Fibroblast of villous mesenchyme (primary cell): Measurements from ENCODE around the gene KRTAP10-3. TPM values are rescaled to one million over a fixed set of nuclear protein-coding genes. Genes with fewer than 3 reads are reported as not detected.

Experiments used
- DNase-seq: peaks from one replicate; pipeline ENCODE4 v3.0.0-alpha.2; 2010; ENCODE audit warnings: low read depth
- H3K4me3 ChIP-seq: 2 replicates; pipeline ENCODE4 v1.5.1; 2011; ENCODE audit warnings: low read depth, mild to moderate bottlenecking, low read length
- total RNA-seq: library from RNA; depleted of rRNA; stranded (reverse); fragments of >200 nt; gene quantifications from 2 replicates; pipeline ENCODE4 v1.2.3, GENCODE V29; 2012
- TF ChIP-seq, protein P1 (sequence below): IDR thresholded peaks from 2 replicates; pipeline ENCODE4 v1.5.1; 2012; ENCODE audit warnings: low read depth, mild to moderate bottlenecking, low read length; ENCODE audit not compliant: insufficient read depth

KRTAP10-3 gene
- total RNA-seq, 1 donor: not detected

DNA sequence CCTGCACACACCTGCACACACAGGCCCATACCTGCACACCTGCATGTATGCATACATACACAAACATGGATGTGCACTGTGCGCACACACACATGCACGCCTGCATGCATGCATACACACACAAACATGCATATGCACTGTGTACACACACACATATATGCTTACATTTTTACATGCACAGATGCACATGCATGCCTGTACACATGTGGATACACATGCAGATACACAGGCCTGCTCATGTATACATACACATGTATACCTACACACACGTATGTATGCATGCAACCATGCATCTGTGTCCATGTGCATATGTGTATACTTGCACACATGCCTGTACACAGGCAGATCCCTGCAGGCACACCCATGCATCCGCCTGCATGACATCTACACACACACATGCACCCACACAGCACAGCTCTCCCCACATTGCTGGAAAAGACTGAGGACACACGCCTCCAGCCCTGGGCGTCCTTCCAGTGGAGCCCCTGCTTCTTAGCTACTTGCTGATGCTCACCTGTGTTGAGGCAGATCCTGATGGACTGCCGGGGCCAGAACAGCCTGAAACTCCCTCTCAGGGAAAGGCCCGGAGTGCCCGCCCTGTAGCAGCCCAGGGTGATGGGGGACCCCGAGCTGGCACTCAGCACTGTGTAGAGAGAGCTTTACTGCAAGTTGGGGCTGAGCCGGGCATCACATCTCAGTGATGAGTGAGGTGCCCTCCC lies 47.2 kb downstream of the KRTAP10-3 start:
- DNase-seq: no peak
- TF ChIP-seq, protein P1, sequence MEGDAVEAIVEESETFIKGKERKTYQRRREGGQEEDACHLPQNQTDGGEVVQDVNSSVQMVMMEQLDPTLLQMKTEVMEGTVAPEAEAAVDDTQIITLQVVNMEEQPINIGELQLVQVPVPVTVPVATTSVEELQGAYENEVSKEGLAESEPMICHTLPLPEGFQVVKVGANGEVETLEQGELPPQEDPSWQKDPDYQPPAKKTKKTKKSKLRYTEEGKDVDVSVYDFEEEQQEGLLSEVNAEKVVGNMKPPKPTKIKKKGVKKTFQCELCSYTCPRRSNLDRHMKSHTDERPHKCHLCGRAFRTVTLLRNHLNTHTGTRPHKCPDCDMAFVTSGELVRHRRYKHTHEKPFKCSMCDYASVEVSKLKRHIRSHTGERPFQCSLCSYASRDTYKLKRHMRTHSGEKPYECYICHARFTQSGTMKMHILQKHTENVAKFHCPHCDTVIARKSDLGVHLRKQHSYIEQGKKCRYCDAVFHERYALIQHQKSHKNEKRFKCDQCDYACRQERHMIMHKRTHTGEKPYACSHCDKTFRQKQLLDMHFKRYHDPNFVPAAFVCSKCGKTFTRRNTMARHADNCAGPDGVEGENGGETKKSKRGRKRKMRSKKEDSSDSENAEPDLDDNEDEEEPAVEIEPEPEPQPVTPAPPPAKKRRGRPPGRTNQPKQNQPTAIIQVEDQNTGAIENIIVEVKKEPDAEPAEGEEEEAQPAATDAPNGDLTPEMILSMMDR: no peak
- no peak overlapping the region for H3K4me3 ChIP-seq

DNA sequence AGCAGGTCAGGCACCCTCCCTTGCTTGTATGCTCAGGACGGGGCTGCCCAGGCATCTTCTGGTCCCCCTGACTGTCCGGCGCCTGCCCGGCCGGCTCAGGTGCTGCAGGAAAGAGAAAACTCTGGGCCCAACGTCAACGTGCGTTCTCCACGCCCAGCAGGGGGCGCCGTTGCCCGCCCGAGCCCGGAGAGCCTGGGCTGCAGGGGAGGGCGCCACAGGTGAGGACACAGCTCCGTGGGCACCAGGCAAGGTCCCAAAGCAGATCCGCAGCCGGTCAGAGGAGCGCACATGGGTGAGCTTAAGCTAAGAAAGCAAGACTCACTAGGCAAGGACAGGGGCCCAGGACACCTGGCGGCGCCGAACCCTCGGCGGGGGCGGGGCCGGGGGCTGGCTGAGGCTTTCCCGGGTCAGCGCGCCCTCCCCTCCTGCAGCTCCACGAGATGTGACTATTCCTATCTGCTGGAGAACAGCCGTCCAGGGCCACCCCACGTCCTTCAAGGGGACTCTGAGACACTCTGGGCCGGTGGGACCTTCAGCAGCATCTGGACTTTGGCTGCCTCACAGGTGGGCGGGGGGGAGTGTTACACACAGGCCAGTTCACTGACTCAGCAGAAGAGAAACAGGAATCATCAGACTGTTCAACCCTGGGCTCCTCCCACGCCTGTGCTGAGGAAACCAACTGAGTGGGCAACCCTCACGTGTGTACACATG lies 47.9 kb downstream of the KRTAP10-3 start:
- TF ChIP-seq, protein P1: peak; percentile 61

DNA sequence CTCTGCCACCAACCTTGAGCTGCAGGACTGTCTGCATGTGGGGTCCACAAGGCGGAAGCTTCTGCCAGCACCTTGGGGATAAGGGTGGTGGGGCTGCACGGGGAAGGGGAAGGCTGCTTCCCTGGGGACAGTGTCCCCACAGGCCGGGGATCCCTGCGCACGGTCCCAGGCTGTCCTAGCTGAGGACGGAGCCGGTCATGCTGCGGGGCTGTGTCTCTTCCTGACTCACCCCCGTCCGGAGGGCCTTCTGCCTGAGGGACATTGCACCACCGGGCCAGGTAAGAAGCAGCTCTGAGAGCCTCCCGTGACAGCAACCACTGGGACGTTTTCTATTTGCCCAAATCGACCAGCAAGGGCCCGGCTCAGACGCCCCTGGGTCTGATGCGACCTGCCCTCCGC lies 48.5 kb downstream of the KRTAP10-3 start:
- H3K4me3 ChIP-seq: no peak overlapping the region
- TF ChIP-seq, protein P1: no peak
- no peak for DNase-seq

More for the DNA sequence above, 47.9 kb downstream of the KRTAP10-3 start:
- DNase-seq: peak; percentile 12
- no peak overlapping the region for H3K4me3 ChIP-seq

DNA sequence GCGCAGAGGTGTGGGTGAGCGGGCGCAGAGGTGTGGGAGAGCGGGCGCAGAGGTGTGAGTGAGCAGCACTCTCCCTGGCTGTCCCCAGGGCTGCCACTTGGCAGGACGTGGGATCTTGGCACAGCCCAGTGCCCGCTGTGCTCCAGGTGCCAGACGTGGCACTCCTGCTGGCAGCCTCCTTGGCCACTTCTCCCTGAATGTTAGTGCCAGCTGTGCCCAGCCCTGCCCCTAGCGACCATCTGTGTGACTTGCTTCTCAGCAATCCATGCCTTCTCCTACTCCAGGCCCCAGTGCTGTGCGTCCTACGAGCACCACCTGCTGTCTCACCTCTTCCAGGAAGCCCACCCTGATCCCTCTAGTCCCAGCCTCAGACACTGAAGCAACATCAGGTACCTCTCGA lies 49.1 kb downstream of the KRTAP10-3 start:
- TF ChIP-seq, protein P1: no peak

DNA sequence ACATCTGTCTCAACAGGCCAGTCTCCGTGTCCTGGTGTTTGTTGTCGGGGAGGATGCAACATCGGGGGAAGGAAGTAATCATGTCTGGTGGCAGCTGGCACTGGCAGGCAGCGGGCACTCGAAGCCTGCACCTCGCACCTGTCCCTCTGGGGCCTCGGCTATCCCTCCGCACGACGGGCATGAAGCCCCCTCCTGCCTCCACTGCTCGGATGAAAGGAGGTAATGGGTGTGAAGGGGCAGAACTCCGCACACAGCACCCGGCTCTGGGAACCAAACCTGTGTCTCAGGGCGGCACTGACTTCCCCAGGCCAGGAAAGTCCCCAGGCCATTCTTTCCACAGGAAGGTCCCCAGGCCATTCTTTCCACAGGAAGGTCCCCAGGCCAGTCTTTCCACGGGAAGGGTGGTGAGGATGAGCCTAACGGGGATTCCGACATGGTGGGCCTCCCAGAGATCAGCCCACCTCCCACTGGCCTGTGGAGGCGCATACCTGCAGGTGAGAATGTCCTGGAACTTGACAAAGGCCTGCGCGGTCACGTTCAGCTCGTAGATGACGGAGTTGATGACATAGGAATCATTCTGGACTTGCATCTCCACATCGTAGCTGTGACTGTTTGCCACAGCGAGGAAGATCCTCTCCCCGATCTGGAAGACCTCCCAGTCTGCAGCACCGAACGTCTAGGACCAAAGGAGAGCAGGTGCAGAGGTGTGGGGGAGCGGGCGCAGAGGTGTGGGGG lies 49.7 kb downstream of the KRTAP10-3 start:
- DNase-seq: no peak
- TF ChIP-seq, protein P1: no peak
- H3K4me3 ChIP-seq: no peak overlapping the region

More for the DNA sequence above, 49.1 kb downstream of the KRTAP10-3 start:
- H3K4me3 ChIP-seq: no peak overlapping the region
- no peak for DNase-seq

DNA sequence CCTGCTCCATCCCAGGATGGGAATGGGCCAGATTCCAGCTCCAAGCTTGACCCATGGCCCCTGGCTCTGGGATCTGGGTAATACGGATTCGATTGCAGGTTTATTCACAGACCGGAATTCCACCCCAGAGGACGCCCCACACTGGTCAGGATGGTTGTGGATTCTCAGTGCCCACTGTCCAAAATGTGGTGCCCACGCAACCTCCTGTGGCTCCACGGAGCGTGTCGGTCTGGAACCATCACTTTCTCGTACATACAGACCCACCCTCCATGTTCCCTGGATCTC lies 50.2 kb downstream of the KRTAP10-3 start:
- DNase-seq: no peak
- no peak overlapping the region for H3K4me3 ChIP-seq
- TF ChIP-seq, protein P1: no peak

Other genes with a start within 250 kb of the KRTAP10-3 start
- 9.5 and 17.4 TPM in 2 replicates for gene CFAP410, start 219.4 kb downstream of the KRTAP10-3 start, total RNA-seq
- under 0.01 and 0.32 TPM in 2 replicates for gene TRPM2, start 205.2 kb downstream of the KRTAP10-3 start, total RNA-seq
- gene LRRC3, start 103.3 kb downstream of the KRTAP10-3 start, total RNA-seq: under 0.01 and 0.64 TPM in 2 replicates
- not detected in 2 replicates for gene KRTAP10-1, start 18.6 kb downstream of the KRTAP10-3 start, total RNA-seq
- gene KRTAP10-2, start 7.3 kb downstream of the KRTAP10-3 start, total RNA-seq: not detected in 2 replicates
- not detected in 2 replicates for gene KRTAP10-4, start 14.9 kb upstream of the KRTAP10-3 start, total RNA-seq
- not detected in 2 replicates for gene KRTAP10-5, start 21.8 kb upstream of the KRTAP10-3 start, total RNA-seq
- gene KRTAP10-6, start 33.7 kb upstream of the KRTAP10-3 start, total RNA-seq: not detected in 2 replicates
- gene KRTAP10-7, start 41.8 kb upstream of the KRTAP10-3 start, total RNA-seq: not detected in 2 replicates
- not detected in 2 replicates for gene KRTAP10-8, start 53.3 kb upstream of the KRTAP10-3 start, total RNA-seq
- gene KRTAP10-9, start 68.3 kb upstream of the KRTAP10-3 start, total RNA-seq: not detected in 2 replicates
- not detected in 2 replicates for gene KRTAP10-10, start 78.6 kb upstream of the KRTAP10-3 start, total RNA-seq
- gene KRTAP10-11, start 87.6 kb upstream of the KRTAP10-3 start, total RNA-seq: not detected in 2 replicates
- gene KRTAP12-4, start 95.9 kb upstream of the KRTAP10-3 start, total RNA-seq: not detected in 2 replicates
- gene KRTAP12-3, start 99.1 kb upstream of the KRTAP10-3 start, total RNA-seq: not detected in 2 replicates
- gene KRTAP12-2, start 108.1 kb upstream of the KRTAP10-3 start, total RNA-seq: not detected in 2 replicates
- not detected in 2 replicates for gene KRTAP12-1, start 123.4 kb upstream of the KRTAP10-3 start, total RNA-seq
- gene KRTAP10-12, start 138.4 kb upstream of the KRTAP10-3 start, total RNA-seq: not detected in 2 replicates
- under 0.01 TPM in 1 of 2 replicates, not detected in the other for gene TSPEAR, start 152.8 kb upstream of the KRTAP10-3 start, total RNA-seq
- 86.7 and 88.5 TPM in 2 replicates for gene UBE2G2, start 243.0 kb upstream of the KRTAP10-3 start, total RNA-seq